ENCODE measurements around the gene ZSWIM7.

ZSWIM7 gene

GRCh38 chr17:15969463-15969862 lies 30.0 kb downstream of the ZSWIM7 start:
- no peak overlapping the region for H3K4me3 ChIP-seq (ENCODE audit: low read depth, low read length)
- no peak for DNase-seq (ENCODE audit: low read depth)
- TF ChIP-seq CTCF (IDR thresholded peaks at IDR 0.05; ENCODE audit: control insufficient read depth, extremely low read depth, insufficient read depth), result no peak

GRCh38 chr17:15967706-15968399 lies 31.7 kb downstream of the ZSWIM7 start:
- H3K4me3 ChIP-seq (ENCODE audit: low read depth, low read length), result no peak overlapping the region
- TF ChIP-seq CTCF (IDR thresholded peaks at IDR 0.05; ENCODE audit: control insufficient read depth, extremely low read depth, insufficient read depth), result no peak
- DNase-seq (ENCODE audit: low read depth), result no peak

GRCh38 chr17:15966879-15967248 lies 32.6 kb downstream of the ZSWIM7 start:
- DNase-seq (ENCODE audit: low read depth), result no peak
- TF ChIP-seq CTCF (IDR thresholded peaks at IDR 0.05; ENCODE audit: control insufficient read depth, extremely low read depth, insufficient read depth), result no peak
- H3K4me3 ChIP-seq (ENCODE audit: low read depth, low read length), result peak overlapping the region; percentile 6; the same call in 1 of the 2 replicates

GRCh38 chr17:15966183-15966878 lies 33.2 kb downstream of the ZSWIM7 start:
- no peak for TF ChIP-seq CTCF (IDR thresholded peaks at IDR 0.05; ENCODE audit: control insufficient read depth, extremely low read depth, insufficient read depth)
- peak overlapping the region; percentile 6; the same call in 1 of the 2 replicates for H3K4me3 ChIP-seq (ENCODE audit: low read depth, low read length)
- peak; percentile 78 for DNase-seq (ENCODE audit: low read depth)

- no peak for TF ChIP-seq CTCF (IDR thresholded peaks at IDR 0.05; ENCODE audit: control insufficient read depth, extremely low read depth, insufficient read depth)
- no peak overlapping the region for H3K4me3 ChIP-seq (ENCODE audit: low read depth, low read length)
- DNase-seq (ENCODE audit: low read depth), result no peak
Observed at GRCh38 chr17:15965528-15965927, 34.0 kb downstream of the ZSWIM7 start.

GRCh38 chr17:15963670-15964110 lies 35.8 kb downstream of the ZSWIM7 start:
- no peak for DNase-seq (ENCODE audit: low read depth)
- no peak for TF ChIP-seq CTCF (IDR thresholded peaks at IDR 0.05; ENCODE audit: control insufficient read depth, extremely low read depth, insufficient read depth)
- H3K4me3 ChIP-seq (ENCODE audit: low read depth, low read length), result no peak overlapping the region
